HepG2 (cell line): ENCODE data around the gene NDUFAF5. TPM values are rescaled to one million over a fixed set of nuclear protein-coding genes. Genes with fewer than 3 reads are reported as not detected.
A peak's percentile ranks its signal among the peaks of the same experiment; 100 is the strongest.

Experiments
- CEBPB ChIP-seq: IDR thresholded peaks from 2 replicates; pipeline ENCODE4 v1.6.1; 2011; ENCODE audit warnings: low read depth, low read length, improper control_type of control experiment, borderline replicate concordance
- ELF1 ChIP-seq: sonication (generic); formaldehyde crosslinking; IDR thresholded peaks from 2 replicates; pipeline ENCODE4 v1.4.0; 2020; ENCODE audit warnings: missing genetic modification reagents
- ETV6 ChIP-seq: sonication (generic); formaldehyde crosslinking; conservative IDR thresholded peaks from 2 replicates; pipeline ENCODE4 v1.4.0; 2020; ENCODE audit warnings: missing genetic modification reagents
- FOXK2 ChIP-seq: fragments of 450-650 bp; IDR thresholded peaks from 2 replicates; pipeline ENCODE4 v1.6.1; 2016
- HDAC1 ChIP-seq: sonication (generic); formaldehyde crosslinking; IDR thresholded peaks from 2 replicates; pipeline ENCODE4 v1.5.1; 2020; ENCODE audit warnings: mild to moderate bottlenecking, missing genetic modification reagents
- HDAC2 ChIP-seq: sonication (generic); formaldehyde crosslinking; IDR thresholded peaks from 2 replicates; pipeline ENCODE4 v1.4.0; 2020; ENCODE audit warnings: missing genetic modification reagents
- IRX3 ChIP-seq: sonication (generic); formaldehyde crosslinking; IDR thresholded peaks from 2 replicates; pipeline ENCODE4 v1.8.1; 2023; ENCODE audit warnings: mild to moderate bottlenecking, low read depth, missing genetic modification reagents, borderline replicate concordance
- KAT2B ChIP-seq: fragments of 150-350 bp; IDR thresholded peaks from 2 replicates; pipeline ENCODE4 v1.6.1; 2014; ENCODE audit warnings: low read depth, low read length, borderline replicate concordance
- POLR2AphosphoS5 ChIP-seq: IDR thresholded peaks from 2 replicates; pipeline ENCODE4 v1.6.1; 2012; ENCODE audit warnings: low read depth, low read length
- RARG ChIP-seq: sonication (generic); formaldehyde crosslinking; IDR thresholded peaks from 2 replicates; pipeline ENCODE4 v1.4.0; 2020; ENCODE audit warnings: low read depth, mild to moderate bottlenecking, missing genetic modification reagents
- SOX6 ChIP-seq, 2 experiments: fragments of 450-650 bp in 1 of 2; sonication (generic) in 1 of 2; formaldehyde crosslinking in 1 of 2; IDR thresholded peaks; 2 replicates each; pipeline versions ENCODE4 v1.4.0 to v1.6.1; 2017 to 2020; ENCODE audit warnings: antibody characterized with exemption in 1 of 2, mild to moderate bottlenecking in 1 of 2, missing genetic modification reagents in 1 of 2
- STAT5B ChIP-seq: sonication (generic); formaldehyde crosslinking; IDR thresholded peaks from 2 replicates; pipeline ENCODE4 v1.4.0; 2020; ENCODE audit warnings: missing genetic modification reagents
- YEATS2 ChIP-seq: sonication (generic); formaldehyde crosslinking; IDR thresholded peaks from 2 replicates; pipeline ENCODE4 v1.4.0; 2020; ENCODE audit warnings: missing genetic modification reagents, borderline replicate concordance
- ZBTB49 ChIP-seq: sonication (generic); formaldehyde crosslinking; IDR thresholded peaks from 2 replicates; pipeline ENCODE4 v1.4.0; 2020; ENCODE audit warnings: missing genetic modification reagents, borderline replicate concordance
- ZNF160 ChIP-seq: sonication (generic); formaldehyde crosslinking; IDR thresholded peaks from 2 replicates; pipeline ENCODE4 v1.8.0; 2022; ENCODE audit warnings: mild to moderate bottlenecking, inconsistent platforms, missing genetic modification reagents
- ZNF24 ChIP-seq: fragments of 450-650 bp; IDR thresholded peaks from 2 replicates; pipeline ENCODE4 v1.6.1; 2017; ENCODE audit warnings: antibody characterized with exemption, mild to moderate bottlenecking
- ZNF264 ChIP-seq: sonication (generic); formaldehyde crosslinking; IDR thresholded peaks from 2 replicates; pipeline ENCODE4 v1.4.0; 2020; ENCODE audit warnings: missing genetic modification reagents
- ZNF772 ChIP-seq: sonication (generic); formaldehyde crosslinking; IDR thresholded peaks from 2 replicates; pipeline ENCODE4 v1.5.0; 2020; ENCODE audit warnings: mild to moderate bottlenecking, missing genetic modification reagents
- ZNF775 ChIP-seq: sonication (generic); formaldehyde crosslinking; IDR thresholded peaks from 2 replicates; pipeline ENCODE4 v1.4.0; 2020; ENCODE audit warnings: missing genetic modification reagents, mild to moderate bottlenecking, moderate library complexity, borderline replicate concordance
- polyA plus RNA-seq, 8 experiments: library from polyadenylated mRNA; depleted of rRNA in 3 of 8; stranded (reverse) in 7 of 8; unstranded in 1 of 8; fragments of >200 nt; fragmentation: Illumina TruSeq in 4 of 8; extraction: Trizol in 4 of 8; gene quantifications; 2 replicates each; pipeline versions ENCODE4 v1.2.1 to v1.2.3, GENCODE V29; 2011 to 2016; ENCODE audit warnings: low read depth in 4 of 8, missing spikeins in 1 of 8, mixed read lengths in 1 of 8; ENCODE audit not compliant: insufficient read depth in 1 of 8
- total RNA-seq, 5 experiments: library from RNA; depleted of rRNA; stranded (reverse); fragments of >200 nt; fragmentation: Illumina TruSeq; extraction: Trizol; gene quantifications; 2 replicates each; pipeline ENCODE4 v1.2.3, GENCODE V29; 2016; ENCODE audit warnings: low read depth in 1 of 5
- TF ChIP-seq, protein P1 (sequence below): sonication (generic); formaldehyde crosslinking; IDR thresholded peaks from 2 replicates; pipeline ENCODE4 v1.4.0; 2020; ENCODE audit warnings: mild to moderate bottlenecking, missing genetic modification reagents
- TF ChIP-seq, protein P2 (sequence below): sonication (generic); IDR thresholded peaks from 2 replicates; pipeline ENCODE4 v1.6.1; 2016; ENCODE audit warnings: low read depth, borderline replicate concordance

NDUFAF5 gene
- total and polyA plus RNA-seq, 2 of the 13 experiments (the other 11 are each of a cell fraction or from before 2014, with no cell fraction given): 23.1 to 66.7 TPM

DNA sequence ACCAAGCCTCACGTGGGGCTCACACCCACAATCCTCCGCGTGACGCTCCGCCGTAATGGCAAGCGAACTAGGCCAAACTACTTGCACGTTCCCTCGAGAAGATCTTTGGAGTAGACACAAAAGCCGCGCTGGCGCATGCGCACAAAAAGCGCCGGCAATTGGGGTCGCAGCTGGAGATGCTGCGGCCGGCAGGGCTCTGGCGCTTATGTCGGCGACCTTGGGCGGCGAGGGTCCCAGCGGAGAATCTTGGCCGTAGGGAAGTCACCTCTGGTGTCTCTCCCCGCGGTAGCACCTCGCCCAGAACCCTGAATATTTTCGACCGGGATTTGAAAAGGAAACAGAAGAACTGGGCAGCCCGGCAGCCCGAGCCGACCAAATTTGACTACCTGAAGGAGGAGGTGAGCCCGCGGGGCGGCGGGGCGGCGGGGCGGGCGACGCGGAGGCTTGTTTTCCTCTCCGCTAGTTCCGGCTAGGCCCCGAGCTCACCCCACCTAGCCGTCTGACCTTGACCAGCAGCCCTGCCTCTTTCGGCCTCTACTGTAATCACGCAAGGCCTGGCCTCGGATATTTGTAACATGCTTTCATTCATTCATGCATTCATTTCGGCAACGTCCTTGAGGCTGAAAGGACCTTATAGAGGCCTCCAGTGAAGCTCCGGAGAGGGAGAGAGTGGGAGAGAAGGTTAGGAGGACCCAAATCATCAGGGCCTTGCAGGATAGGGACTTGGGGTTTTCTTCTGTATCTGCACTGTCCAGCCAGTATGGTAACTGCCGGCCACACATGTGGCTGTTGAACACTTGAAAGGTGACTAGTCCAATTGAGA, at the start of gene NDUFAF5, which contains the start of gene ESF1 (continued):
- peak; percentile 77 for TF ChIP-seq ELF1 (CRISPR knock-in tag)
- TF ChIP-seq ZNF264 (CRISPR knock-in tag): peak; percentile 80; the same call in 1 of the 2 replicates
- peak; percentile 97 for TF ChIP-seq ZNF24
- TF ChIP-seq KAT2B: no peak
- TF ChIP-seq ZNF775: no peak; the same call in 1 of the 2 replicates
- TF ChIP-seq SOX6 (IDR thresholded peaks at IDR 0.05): no peak
- peak; percentile 86 for TF ChIP-seq SOX6 (CRISPR knock-in tag; IDR thresholded peaks at IDR 0.05)
- TF ChIP-seq CEBPB: peak; percentile 56; the same call in 1 of the 2 replicates
- TF ChIP-seq YEATS2 (CRISPR knock-in tag): peak; percentile 100
- TF ChIP-seq, protein P1, sequence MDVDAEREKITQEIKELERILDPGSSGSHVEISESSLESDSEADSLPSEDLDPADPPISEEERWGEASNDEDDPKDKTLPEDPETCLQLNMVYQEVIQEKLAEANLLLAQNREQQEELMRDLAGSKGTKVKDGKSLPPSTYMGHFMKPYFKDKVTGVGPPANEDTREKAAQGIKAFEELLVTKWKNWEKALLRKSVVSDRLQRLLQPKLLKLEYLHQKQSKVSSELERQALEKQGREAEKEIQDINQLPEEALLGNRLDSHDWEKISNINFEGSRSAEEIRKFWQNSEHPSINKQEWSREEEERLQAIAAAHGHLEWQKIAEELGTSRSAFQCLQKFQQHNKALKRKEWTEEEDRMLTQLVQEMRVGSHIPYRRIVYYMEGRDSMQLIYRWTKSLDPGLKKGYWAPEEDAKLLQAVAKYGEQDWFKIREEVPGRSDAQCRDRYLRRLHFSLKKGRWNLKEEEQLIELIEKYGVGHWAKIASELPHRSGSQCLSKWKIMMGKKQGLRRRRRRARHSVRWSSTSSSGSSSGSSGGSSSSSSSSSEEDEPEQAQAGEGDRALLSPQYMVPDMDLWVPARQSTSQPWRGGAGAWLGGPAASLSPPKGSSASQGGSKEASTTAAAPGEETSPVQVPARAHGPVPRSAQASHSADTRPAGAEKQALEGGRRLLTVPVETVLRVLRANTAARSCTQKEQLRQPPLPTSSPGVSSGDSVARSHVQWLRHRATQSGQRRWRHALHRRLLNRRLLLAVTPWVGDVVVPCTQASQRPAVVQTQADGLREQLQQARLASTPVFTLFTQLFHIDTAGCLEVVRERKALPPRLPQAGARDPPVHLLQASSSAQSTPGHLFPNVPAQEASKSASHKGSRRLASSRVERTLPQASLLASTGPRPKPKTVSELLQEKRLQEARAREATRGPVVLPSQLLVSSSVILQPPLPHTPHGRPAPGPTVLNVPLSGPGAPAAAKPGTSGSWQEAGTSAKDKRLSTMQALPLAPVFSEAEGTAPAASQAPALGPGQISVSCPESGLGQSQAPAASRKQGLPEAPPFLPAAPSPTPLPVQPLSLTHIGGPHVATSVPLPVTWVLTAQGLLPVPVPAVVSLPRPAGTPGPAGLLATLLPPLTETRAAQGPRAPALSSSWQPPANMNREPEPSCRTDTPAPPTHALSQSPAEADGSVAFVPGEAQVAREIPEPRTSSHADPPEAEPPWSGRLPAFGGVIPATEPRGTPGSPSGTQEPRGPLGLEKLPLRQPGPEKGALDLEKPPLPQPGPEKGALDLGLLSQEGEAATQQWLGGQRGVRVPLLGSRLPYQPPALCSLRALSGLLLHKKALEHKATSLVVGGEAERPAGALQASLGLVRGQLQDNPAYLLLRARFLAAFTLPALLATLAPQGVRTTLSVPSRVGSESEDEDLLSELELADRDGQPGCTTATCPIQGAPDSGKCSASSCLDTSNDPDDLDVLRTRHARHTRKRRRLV (CRISPR knock-in tag): peak; percentile 96; the same call in 1 of the 2 replicates
- TF ChIP-seq POLR2AphosphoS5: peak; percentile 76
- TF ChIP-seq ZBTB49 (CRISPR knock-in tag): peak; percentile 92
- TF ChIP-seq, protein P2, sequence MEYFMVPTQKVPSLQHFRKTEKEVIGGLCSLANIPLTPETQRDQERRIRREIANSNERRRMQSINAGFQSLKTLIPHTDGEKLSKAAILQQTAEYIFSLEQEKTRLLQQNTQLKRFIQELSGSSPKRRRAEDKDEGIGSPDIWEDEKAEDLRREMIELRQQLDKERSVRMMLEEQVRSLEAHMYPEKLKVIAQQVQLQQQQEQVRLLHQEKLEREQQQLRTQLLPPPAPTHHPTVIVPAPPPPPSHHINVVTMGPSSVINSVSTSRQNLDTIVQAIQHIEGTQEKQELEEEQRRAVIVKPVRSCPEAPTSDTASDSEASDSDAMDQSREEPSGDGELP: peak; percentile 84
- peak; percentile 80 for TF ChIP-seq FOXK2
- TF ChIP-seq ZNF160 (CRISPR knock-in tag): peak; percentile 92
- peak; percentile 96 for TF ChIP-seq HDAC2 (CRISPR knock-in tag)
- TF ChIP-seq IRX3 (CRISPR knock-in tag): no peak; the same call in none of the 2 replicates
- TF ChIP-seq ZNF772: peak; percentile 99
- peak; percentile 98 for TF ChIP-seq HDAC1 (CRISPR knock-in tag)
- peak; percentile 97 for TF ChIP-seq STAT5B (CRISPR knock-in tag)
- TF ChIP-seq ETV6 (CRISPR knock-in tag): peak; percentile 76
- no peak for TF ChIP-seq RARG (CRISPR knock-in tag)
